Esophagus (tissue), 2 donors: ENCODE data around the gene MELTF. TPM values are rescaled to one million over a fixed set of nuclear protein-coding genes. Genes with fewer than 3 reads are reported as not detected.
A peak's percentile ranks its signal among the peaks of the same experiment; 100 is the strongest.
"Not testable (repeated sequence)": the region's sequence is repeated elsewhere in the genome, so short reads cannot be mapped to it uniquely, and the experiment has no call there.

ENCODE experiments used
- H3K27ac ChIP-seq, 2 donors: one replicate each; pipeline ENCODE4 v1.5.1; 2013; ENCODE audit warnings: low read depth in 2 of 2, mild to moderate bottlenecking in 2 of 2, inconsistent platforms in 1 of 2, low read length in 1 of 2, moderate library complexity in 1 of 2
- H3K27me3 ChIP-seq, 2 donors: one replicate each; pipeline ENCODE4 v1.6.1; 2013; ENCODE audit warnings: low read length in 2 of 2, control low read depth in 1 of 2, mild to moderate bottlenecking in 1 of 2; ENCODE audit not compliant: insufficient read depth in 2 of 2, control insufficient read depth in 1 of 2
- H3K36me3 ChIP-seq, 2 donors: one replicate each; pipeline ENCODE4 v1.6.1; 2013; ENCODE audit warnings: low read length in 1 of 2; ENCODE audit not compliant: control insufficient read depth in 2 of 2, insufficient read depth in 2 of 2
- H3K4me1 ChIP-seq, 2 donors: one replicate each; pipeline ENCODE4 v1.6.1; 2013; ENCODE audit warnings: low read length in 1 of 2; ENCODE audit not compliant: control insufficient read depth in 2 of 2, insufficient read depth in 2 of 2
- H3K4me3 ChIP-seq, 2 donors: one replicate each; pipeline ENCODE4 v1.5.1; 2013; ENCODE audit warnings: low read length in 2 of 2, mild to moderate bottlenecking in 2 of 2, low read depth in 1 of 2, moderate library complexity in 1 of 2
- H3K9me3 ChIP-seq, 2 donors: one replicate each; pipeline ENCODE4 v1.6.1; 2013; ENCODE audit warnings: mild to moderate bottlenecking in 2 of 2, low read depth in 1 of 2, low read length in 1 of 2, moderate library complexity in 1 of 2; ENCODE audit not compliant: control insufficient read depth in 2 of 2, insufficient read depth in 1 of 2
- WGBS, 2 donors: extraction: QIAGEN DNeasy Blood & Tissue Kit; methylation state at CpG; one replicate each; pipeline ENCODE4 v1.1.7; 2013; 5-methylcytosine and 5-hydroxymethylcytosine counted together
- polyA plus RNA-seq, 2 donors: library from polyadenylated mRNA; stranded (reverse); fragments of 200-250 nt; gene quantifications; one replicate each; pipeline ENCODE4 v1.2.3, GENCODE V29; 2013
- donor health status: healthy with polysubstance abuse.
- donor health status: Bipolar disorder and iron deficiency.

MELTF gene
- polyA plus RNA-seq, result 1 to 10 TPM; 1.9 to 3.0 TPM

DNA sequence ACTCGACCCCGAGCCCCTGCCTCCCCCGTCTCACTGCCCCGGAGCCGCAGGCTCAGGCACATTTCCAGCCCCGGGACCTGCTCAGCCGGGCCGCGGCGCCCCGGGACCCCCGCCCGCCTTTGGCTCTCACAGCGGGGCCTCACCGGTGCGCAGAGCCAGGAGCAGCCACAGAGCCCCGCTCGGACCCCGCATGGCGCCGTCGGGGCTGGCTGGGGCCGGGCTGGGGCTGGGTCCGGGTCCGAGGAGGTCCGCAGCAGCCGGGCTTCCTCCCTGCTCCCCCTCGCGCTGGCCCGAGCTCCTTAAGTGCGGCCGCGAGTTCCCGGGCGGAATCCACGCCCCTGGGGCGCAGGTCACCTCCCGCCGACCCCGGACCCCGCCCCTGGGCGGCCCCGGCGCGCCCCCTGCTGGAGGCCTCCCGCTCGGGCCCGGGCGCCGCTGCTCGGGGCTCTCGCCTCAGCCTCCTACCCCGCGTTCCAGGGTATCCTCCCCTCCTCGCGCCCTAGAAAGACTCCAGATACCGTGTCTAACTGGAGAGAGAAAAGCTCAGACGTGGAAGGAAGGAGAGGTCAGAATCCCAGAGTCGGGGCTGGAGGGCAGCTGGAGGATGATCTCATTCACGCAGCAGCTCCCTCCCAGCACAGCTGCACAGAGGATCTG, at the start of gene MELTF:
TSS of gene MELTF (minus strand) at position 307 of the 657 bp plus-strand sequence. CDS start at position 192, 115 bp downstream.
- no peaks in the 10 kb centered on the region for H3K27me3 ChIP-seq
- 2% methylated on average over 41 to 60 of the region's 60 CpGs for WGBS, 2 donors
- H3K9me3 ChIP-seq, result no peaks in the 10 kb centered on the region
- no peak within 1 kb of the TSS for H3K27ac ChIP-seq
- peaks cover 4% of the 10 kb centered on the region in 2 donors for H3K4me1 ChIP-seq
- no peaks in the 10 kb centered on the region for H3K36me3 ChIP-seq
- H3K4me3 ChIP-seq, result peak within 1 kb of the TSS; percentile 38 to 45

DNA sequence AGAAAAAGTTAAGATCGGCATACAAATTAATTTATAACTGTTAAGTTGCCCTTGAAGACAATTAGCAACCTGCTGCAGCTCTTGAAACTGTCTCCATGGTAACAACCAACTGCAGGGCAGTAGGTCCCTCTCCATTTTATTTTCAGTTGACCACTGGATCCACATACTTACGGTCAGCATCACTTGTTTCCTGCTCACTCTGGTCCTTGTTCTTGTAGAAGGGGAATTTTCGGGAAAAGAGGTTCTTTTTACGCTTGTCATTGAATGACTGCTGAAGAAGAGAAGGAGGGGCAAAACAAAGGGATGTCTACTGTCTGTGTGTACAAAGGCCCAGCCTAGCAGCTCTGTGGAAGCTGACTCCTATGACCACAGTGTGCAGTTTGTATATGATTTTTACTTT, 46.8 kb upstream of the MELTF start:
- peaks cover 0 to 5% of the 10 kb centered on the region in 2 donors for H3K36me3 ChIP-seq
- WGBS, 2 donors, result 93 to 96% methylated on average over 4 of the region's 4 CpGs

GRCh38 chr3:197068077-197068476, 38.5 kb upstream of the MELTF start:
- Histone ChIP-seq H3K27ac (no peak overlapping the region), H3K27me3 (no peaks in the 10 kb centered on the region), H3K9me3 (no peaks in the 10 kb centered on the region), H3K4me3 (no peak overlapping the region), H3K4me1 (no peaks in the 10 kb centered on the region), H3K36me3 (peaks cover 0 to 2% of the 10 kb centered on the region in 2 donors)
- WGBS, 2 donors, result 87 to 91% methylated on average over 1 of the region's 1 CpG

More for the DNA sequence above, 46.8 kb upstream of the MELTF start:
- no peaks in the 10 kb centered on the region for H3K9me3 ChIP-seq
- H3K4me1 ChIP-seq, result no peaks in the 10 kb centered on the region
- H3K27me3 ChIP-seq, result no peaks in the 10 kb centered on the region
- no peak overlapping the region for H3K27ac ChIP-seq
- H3K4me3 ChIP-seq, result no peak overlapping the region

DNA sequence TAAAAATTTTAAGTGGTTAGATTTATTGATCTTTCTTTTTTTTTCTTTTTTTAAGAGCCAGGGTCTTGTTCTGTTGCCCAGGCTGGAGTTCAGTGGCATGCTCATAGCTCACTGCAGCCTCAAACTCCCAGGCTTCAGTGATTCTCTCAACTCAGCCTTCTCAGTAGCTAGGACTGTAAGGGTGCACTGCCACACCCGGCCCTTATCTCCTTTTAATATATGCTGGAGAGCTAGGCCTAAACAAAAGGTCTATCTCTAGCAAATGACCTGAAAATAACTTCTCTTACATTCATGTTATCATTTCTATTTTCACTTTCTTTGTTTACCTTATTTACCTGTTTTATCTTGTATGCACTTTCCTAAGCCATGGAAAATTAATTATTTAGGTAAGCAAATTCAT, 35.2 kb upstream of the MELTF start:
- no peaks in the 10 kb centered on the region for H3K9me3 ChIP-seq
- H3K4me1 ChIP-seq, result no peaks in the 10 kb centered on the region
- no peak overlapping the region for H3K27ac ChIP-seq
- WGBS, 2 donors, result 94 to 95% methylated on average over 1 of the region's 1 CpG
- H3K36me3 ChIP-seq, result peaks cover 0 to 4% of the 10 kb centered on the region in 2 donors
- H3K4me3 ChIP-seq, result no peak overlapping the region
- no peaks in the 10 kb centered on the region for H3K27me3 ChIP-seq

DNA sequence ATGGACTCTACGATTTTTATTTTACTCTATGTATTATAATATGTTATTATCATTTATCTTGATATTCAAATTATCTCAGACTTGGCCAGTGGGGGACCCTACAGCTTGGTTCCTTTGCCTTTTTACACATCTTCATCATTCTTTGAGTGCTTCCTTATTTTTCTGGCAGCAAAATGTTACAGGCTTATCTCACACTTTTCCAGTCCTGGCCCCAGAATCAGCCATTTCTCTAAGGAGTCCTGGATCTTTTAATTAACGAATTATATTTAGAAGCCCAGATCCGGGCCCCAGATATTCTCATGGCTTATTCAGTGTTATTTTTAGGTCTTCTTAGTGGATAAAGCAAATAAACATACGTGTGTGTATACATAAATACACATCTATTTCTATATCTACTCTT, 32.8 kb upstream of the MELTF start:
- H3K36me3 ChIP-seq, result peaks cover 0 to 4% of the 10 kb centered on the region in 2 donors
- 82 to 89% methylated on average over 4 of the region's 4 CpGs for WGBS, 2 donors

GRCh38 chr3:197051637-197052036, 22.0 kb upstream of the MELTF start:
- H3K9me3 ChIP-seq, H3K27ac ChIP-seq, H3K36me3 ChIP-seq, H3K4me3 ChIP-seq, H3K4me1 ChIP-seq, H3K27me3 ChIP-seq: not testable (repeated sequence)
- WGBS, 2 donors, result 89 to 92% methylated on average over 6 of the region's 6 CpGs

More for the DNA sequence above, 32.8 kb upstream of the MELTF start:
- no peaks in the 10 kb centered on the region for H3K27me3 ChIP-seq
- H3K9me3 ChIP-seq, result no peaks in the 10 kb centered on the region
- H3K4me3 ChIP-seq, result no peak overlapping the region
- no peak overlapping the region for H3K27ac ChIP-seq
- no peaks in the 10 kb centered on the region for H3K4me1 ChIP-seq

GRCh38 chr3:197050511-197050910, 20.9 kb upstream of the MELTF start:
- H3K36me3 ChIP-seq, result peaks cover 0 to under 1% of the 10 kb centered on the region in 2 donors
- no peaks in the 10 kb centered on the region for H3K4me1 ChIP-seq
- WGBS, 2 donors, result 80 to 83% methylated on average over 2 of the region's 2 CpGs
- H3K4me3 ChIP-seq, result no peak overlapping the region
- H3K27ac ChIP-seq, result no peak overlapping the region
- no peaks in the 10 kb centered on the region for H3K27me3 ChIP-seq
- H3K9me3 ChIP-seq, result no peaks in the 10 kb centered on the region

- Histone ChIP-seq H3K9me3 (no peaks in the 10 kb centered on the region), H3K4me3 (no peak overlapping the region), H3K36me3 (peaks cover 2% of the 10 kb centered on the region in 2 donors), H3K4me1 (no peaks in the 10 kb centered on the region), H3K27ac (no peak overlapping the region), H3K27me3 (no peaks in the 10 kb centered on the region)
- WGBS, 2 donors, result 93 to 96% methylated on average over 4 of the region's 4 CpGs
Measured at GRCh38 chr3:197042539-197042938, 12.9 kb upstream of the MELTF start.

DNA sequence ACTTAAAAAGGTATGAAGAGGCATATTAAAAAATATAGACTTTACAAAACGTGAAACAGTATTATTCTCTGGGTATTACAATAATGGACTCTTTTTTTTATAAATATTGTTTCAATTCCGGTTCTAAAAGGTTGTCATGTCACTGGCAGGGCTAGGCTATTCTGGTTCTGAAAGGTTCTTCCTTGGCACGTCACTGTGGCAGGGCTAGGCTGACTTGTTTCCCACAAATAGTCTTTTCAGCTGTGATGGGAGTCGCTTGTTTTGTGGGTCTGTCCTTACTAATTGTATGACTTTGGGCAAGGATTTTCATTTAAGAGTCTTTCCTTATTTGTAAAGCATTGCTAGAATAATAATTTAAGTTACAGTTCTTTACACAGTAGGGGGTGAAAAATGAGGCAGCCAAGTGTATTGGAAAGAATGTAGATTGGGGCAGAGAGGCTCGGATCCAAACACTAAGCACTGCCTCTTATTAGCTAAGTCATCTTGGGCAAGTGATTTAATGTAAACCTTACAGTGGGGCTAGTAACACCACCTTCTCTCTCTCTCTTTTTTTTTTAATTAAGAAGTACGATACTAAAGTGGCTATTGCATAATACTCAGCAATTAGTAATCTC, 12.4 kb upstream of the MELTF start:
- Histone ChIP-seq H3K27ac (no peak overlapping the region), H3K36me3 (peaks cover 2% of the 10 kb centered on the region in 2 donors), H3K27me3 (no peaks in the 10 kb centered on the region), H3K4me1 (no peaks in the 10 kb centered on the region), H3K9me3 (no peaks in the 10 kb centered on the region), H3K4me3 (no peak overlapping the region)
- 86 to 87% methylated on average over 6 of the region's 6 CpGs for WGBS, 2 donors

GRCh38 chr3:197040658-197041057, 11.0 kb upstream of the MELTF start:
- H3K9me3 ChIP-seq, result no peaks in the 10 kb centered on the region
- H3K27me3 ChIP-seq, result no peaks in the 10 kb centered on the region
- WGBS, 2 donors, result 68 to 77% methylated on average over 4 of the region's 4 CpGs

More at GRCh38 chr3:197040658-197041057, 11.0 kb upstream of the MELTF start:
- Histone ChIP-seq H3K4me3 (no peak overlapping the region), H3K36me3 (peaks cover 2% of the 10 kb centered on the region in 2 donors), H3K27ac (no peak overlapping the region), H3K4me1 (no peaks in the 10 kb centered on the region)
